K562 (cell line): ENCODE data around the gene ECI1.

Experiments used
- CEBPB ChIP-seq: fragments of 450-650 bp; IDR thresholded peaks from 2 replicates; pipeline ENCODE4 v1.6.1; 2016; ENCODE audit warnings: missing genetic modification characterization, missing compliant biosample characterization
- CTCF ChIP-seq, 3 experiments: IDR thresholded peaks in 2 of 3; conservative IDR thresholded peaks in 1 of 3; 2 replicates each; pipeline ENCODE4 v1.5.1; 2011 to 2012; ENCODE audit warnings: low read length in 3 of 3, mild to moderate bottlenecking in 3 of 3, control low read depth in 2 of 3, improper control_type of control experiment in 1 of 3, inconsistent platforms in 1 of 3, low read depth in 1 of 3, mixed read lengths in 1 of 3, moderate library complexity in 1 of 3; ENCODE audit not compliant: insufficient read depth in 2 of 3
- E2F1 ChIP-seq: sonication (generic); formaldehyde crosslinking; IDR thresholded peaks from 2 replicates; pipeline ENCODE4 v1.8.1; 2023; ENCODE audit warnings: mild to moderate bottlenecking, missing genetic modification reagents, moderate library complexity
- FOXM1 ChIP-seq, 2 experiments: fragments of 450-650 bp in 1 of 2; sonication (generic) in 1 of 2; formaldehyde crosslinking in 1 of 2; IDR thresholded peaks; 2 replicates each; pipeline versions ENCODE4 v1.6.1 to v1.9.0; 2017 to 2022; ENCODE audit warnings: low read depth in 2 of 2, mild to moderate bottlenecking in 2 of 2, missing genetic modification reagents in 1 of 2, moderate library complexity in 1 of 2
- MAFK ChIP-seq: IDR thresholded peaks from 2 replicates; pipeline ENCODE4 v1.6.1; 2011; ENCODE audit warnings: low read length, improper control_type of control experiment
- NR1H2 ChIP-seq: sonication (generic); formaldehyde crosslinking; IDR thresholded peaks from 2 replicates; pipeline ENCODE4 v1.4.0; 2020; ENCODE audit warnings: mild to moderate bottlenecking, missing genetic modification reagents
- POU5F1 ChIP-seq: fragments of 150-350 bp; IDR thresholded peaks from 2 replicates; pipeline ENCODE4 v1.6.1; 2014; ENCODE audit warnings: borderline replicate concordance, low read length, low read depth, mild to moderate bottlenecking; ENCODE audit not compliant: partially characterized antibody
- SIN3B ChIP-seq: fragments of 450-650 bp; IDR thresholded peaks from 2 replicates; pipeline ENCODE4 v1.6.1; 2017; ENCODE audit warnings: low read depth, mild to moderate bottlenecking, moderate library complexity
- SP2 ChIP-seq: IDR thresholded peaks from 2 replicates; pipeline ENCODE4 v1.6.1; 2011; ENCODE audit warnings: mild to moderate bottlenecking, low read depth, low read length, moderate library complexity; ENCODE audit not compliant: poor library complexity, severe bottlenecking; ENCODE audit errors: extremely low read depth
- TARDBP ChIP-seq: fragments of 450-650 bp; IDR thresholded peaks from 2 replicates; pipeline ENCODE4 v1.6.1; 2016
- USF1 ChIP-seq: sonication (generic); formaldehyde crosslinking; IDR thresholded peaks from 2 replicates; pipeline ENCODE4 v1.9.0; 2022; ENCODE audit warnings: mild to moderate bottlenecking, missing genetic modification reagents
- ZBTB40 ChIP-seq, 2 experiments: fragments of 450-650 bp in 1 of 2; sonication (generic) in 1 of 2; formaldehyde crosslinking in 1 of 2; IDR thresholded peaks; 2 replicates each; pipeline versions ENCODE4 v1.7.1 to v1.9.0; 2016 to 2022; ENCODE audit warnings: inconsistent platforms in 1 of 2, mild to moderate bottlenecking in 1 of 2, missing genetic modification reagents in 1 of 2
- TF ChIP-seq, protein P1 (sequence below): fragments of 150-350 bp; IDR thresholded peaks from 2 replicates; pipeline ENCODE4 v1.6.1; 2014; ENCODE audit warnings: low read depth, mild to moderate bottlenecking, low read length, borderline replicate concordance

DNA sequence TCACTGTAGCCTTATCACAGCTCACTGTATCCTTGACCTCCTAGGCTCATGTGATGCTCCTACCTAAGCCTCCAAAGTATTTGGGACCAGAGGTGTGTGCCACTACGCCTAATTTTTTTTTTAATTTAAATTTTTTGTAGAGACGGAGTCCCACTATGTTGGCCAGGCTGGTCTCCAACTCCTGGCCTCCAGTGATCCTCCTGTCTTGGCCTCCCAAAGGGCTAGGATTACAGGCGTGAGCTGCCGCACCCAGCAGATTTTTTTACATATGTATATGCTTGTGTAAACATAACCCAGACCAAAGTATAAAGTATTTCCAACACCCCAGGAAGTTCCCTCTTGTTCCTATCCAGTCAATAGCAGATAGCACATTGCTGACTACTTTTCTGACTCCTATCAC lies 35.1 kb downstream of the ECI1 start:
- TF ChIP-seq POU5F1: no peak
- TF ChIP-seq CTCF (IDR thresholded peaks at IDR 0.05 in 2 of 3, conservative IDR thresholded peaks at IDR 0.05 in 1 of 3; ENCODE audit: insufficient read depth in 2 of 3, low read depth in 1 of 3, low read length in 3 of 3): no peak
- TF ChIP-seq USF1 (CRISPR knock-in tag): no peak
- no peak for TF ChIP-seq FOXM1 (IDR thresholded peaks at IDR 0.05; ENCODE audit: low read depth)
- TF ChIP-seq FOXM1 (CRISPR knock-in tag; IDR thresholded peaks at IDR 0.05; ENCODE audit: low read depth): no peak
- no peak for TF ChIP-seq CEBPB (tag)
- TF ChIP-seq SP2: no peak
- TF ChIP-seq, protein P1, sequence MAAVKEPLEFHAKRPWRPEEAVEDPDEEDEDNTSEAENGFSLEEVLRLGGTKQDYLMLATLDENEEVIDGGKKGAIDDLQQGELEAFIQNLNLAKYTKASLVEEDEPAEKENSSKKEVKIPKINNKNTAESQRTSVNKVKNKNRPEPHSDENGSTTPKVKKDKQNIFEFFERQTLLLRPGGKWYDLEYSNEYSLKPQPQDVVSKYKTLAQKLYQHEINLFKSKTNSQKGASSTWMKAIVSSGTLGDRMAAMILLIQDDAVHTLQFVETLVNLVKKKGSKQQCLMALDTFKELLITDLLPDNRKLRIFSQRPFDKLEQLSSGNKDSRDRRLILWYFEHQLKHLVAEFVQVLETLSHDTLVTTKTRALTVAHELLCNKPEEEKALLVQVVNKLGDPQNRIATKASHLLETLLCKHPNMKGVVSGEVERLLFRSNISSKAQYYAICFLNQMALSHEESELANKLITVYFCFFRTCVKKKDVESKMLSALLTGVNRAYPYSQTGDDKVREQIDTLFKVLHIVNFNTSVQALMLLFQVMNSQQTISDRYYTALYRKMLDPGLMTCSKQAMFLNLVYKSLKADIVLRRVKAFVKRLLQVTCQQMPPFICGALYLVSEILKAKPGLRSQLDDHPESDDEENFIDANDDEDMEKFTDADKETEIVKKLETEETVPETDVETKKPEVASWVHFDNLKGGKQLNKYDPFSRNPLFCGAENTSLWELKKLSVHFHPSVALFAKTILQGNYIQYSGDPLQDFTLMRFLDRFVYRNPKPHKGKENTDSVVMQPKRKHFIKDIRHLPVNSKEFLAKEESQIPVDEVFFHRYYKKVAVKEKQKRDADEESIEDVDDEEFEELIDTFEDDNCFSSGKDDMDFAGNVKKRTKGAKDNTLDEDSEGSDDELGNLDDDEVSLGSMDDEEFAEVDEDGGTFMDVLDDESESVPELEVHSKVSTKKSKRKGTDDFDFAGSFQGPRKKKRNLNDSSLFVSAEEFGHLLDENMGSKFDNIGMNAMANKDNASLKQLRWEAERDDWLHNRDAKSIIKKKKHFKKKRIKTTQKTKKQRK: no peak
- no peak for TF ChIP-seq ZBTB40 (IDR thresholded peaks at IDR 0.05)
- no peak for TF ChIP-seq ZBTB40 (CRISPR knock-in tag; IDR thresholded peaks at IDR 0.05)
- no peak for TF ChIP-seq NR1H2 (CRISPR knock-in tag)
- no peak for TF ChIP-seq MAFK
- TF ChIP-seq TARDBP: no peak
- no peak for TF ChIP-seq E2F1 (CRISPR knock-in tag)
- TF ChIP-seq SIN3B: no peak
